Measurements from ENCODE around the gene MEF2C. TPM values are rescaled to one million over a fixed set of nuclear protein-coding genes. Genes with fewer than 3 reads are reported as not detected.

Gene MEF2C
- total and polyA plus RNA-seq, 8 donors: 3.0 to 48.1 (median 14.6) TPM

DNA sequence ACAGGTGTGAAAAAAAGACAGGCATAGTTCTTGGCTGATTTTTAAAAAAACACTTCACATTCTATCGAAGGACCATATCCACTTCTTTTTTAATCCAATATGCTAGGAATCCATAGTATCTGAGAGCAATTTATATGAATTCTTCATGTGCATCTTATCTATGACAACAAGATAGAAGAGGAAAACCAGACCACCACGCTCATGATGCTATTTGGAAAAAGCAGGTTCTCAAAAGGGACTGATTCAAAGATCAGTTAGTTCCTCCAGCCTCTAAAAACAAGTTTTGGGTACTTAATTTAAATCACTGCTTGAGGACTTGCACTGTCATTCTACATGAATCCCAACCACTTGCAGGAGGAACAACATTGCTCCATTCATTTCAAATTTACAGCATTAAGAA is 6.3 kb downstream of the MEF2C start:
- intact Hi-C loops (cut with DNase I; ENCODE audit: low total_unique reads): no loop called here
- WGBS, 5 donors: 64 to 80% (median 75%) methylated on average over 2 of the region's 2 CpGs
- no peaks in the 10 kb centered on the region for H3K36me3 ChIP-seq

DNA sequence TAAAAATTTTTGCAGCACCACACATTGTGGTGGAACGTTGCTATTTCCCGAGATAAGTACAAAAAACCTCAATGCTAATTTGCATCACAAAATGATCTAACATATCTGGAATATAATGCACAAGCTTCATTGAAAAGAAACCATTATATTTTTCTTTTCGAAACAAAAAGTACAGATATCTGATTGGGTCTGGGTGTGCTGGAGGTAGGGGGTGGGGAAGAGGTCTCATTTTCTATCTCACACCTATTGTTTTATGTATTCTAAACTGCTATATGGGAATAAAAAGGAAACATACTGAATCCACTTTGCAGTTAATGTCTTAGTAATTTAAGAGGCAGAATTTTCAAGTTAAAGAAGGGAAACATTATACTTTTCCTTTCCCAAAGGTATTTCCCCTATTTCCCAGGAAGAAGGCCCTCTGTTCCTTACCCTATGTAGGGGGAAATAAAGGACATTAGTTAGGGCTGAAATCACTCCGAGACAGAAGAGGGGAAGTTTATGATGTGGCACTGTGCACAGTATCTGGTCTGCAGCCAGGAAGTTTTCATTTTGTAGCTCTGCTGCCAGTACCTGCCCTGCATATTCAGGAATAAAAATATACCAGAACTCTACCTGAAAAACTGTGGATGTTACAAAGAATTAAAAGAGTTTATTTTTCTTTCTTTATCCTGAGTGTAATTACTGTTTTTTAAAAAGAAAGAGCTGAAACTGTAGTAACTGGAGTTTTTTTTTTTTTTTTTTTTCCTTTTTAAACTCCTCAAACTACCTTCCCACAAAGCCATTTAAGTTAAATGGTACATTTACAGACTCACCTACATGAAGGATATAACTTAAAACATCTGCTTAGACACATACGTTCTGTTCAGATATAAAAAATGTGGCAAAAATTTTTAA is 7.4 kb downstream of the MEF2C start:
- intact Hi-C loops (cut with DNase I; ENCODE audit: low total_unique reads): no loop called here

More for the DNA sequence above, 6.3 kb downstream of the MEF2C start:
- no peaks in the 10 kb centered on the region for H3K9me3 ChIP-seq
- DNase-seq: no peak
- TF ChIP-seq POLR2A (IDR thresholded peaks at IDR 0.05) (no peak), EP300 (IDR thresholded peaks at IDR 0.05) (no peak), POLR2AphosphoS5 (IDR thresholded peaks at IDR 0.05) (no peak)
- peak overlapping the region in 1 of 5 donors; percentile 2 for H3K27ac ChIP-seq
- no peaks in the 10 kb centered on the region for H3K27me3 ChIP-seq
- H3K4me3 ChIP-seq: no peak overlapping the region
- H3K4me1 ChIP-seq: peaks cover 0 to 25% (median 12%) of the 10 kb centered on the region in 4 donors

DNA sequence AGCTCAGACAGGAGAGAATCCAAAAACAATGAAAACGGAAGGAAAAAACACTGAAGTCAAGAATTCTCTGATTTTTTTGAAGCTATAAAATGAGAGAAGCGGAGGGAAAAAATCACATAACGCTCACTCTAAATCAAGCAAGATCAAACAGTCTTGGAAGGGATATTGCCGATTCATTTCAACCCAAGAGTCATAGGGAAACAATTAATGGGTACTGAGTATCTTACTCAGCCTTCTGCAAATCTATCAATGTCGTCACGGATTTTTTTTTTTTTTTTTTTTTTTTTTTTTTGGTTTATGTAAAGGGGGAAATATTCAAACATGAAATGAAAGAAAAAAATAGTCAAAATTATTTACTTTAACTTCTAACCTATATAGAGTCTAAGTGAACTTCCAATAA is 9.5 kb downstream of the MEF2C start:
- intact Hi-C loops (cut with DNase I; ENCODE audit: low total_unique reads): no loop called here
- Histone ChIP-seq H3K4me1 (peaks cover 0 to 25% (median 7%) of the 10 kb centered on the region in 4 donors), H3K27ac (no peak overlapping the region), H3K4me3 (no peak overlapping the region), H3K27me3 (no peaks in the 10 kb centered on the region), H3K36me3 (no peaks in the 10 kb centered on the region), H3K9me3 (no peaks in the 10 kb centered on the region)
- no peak for DNase-seq
- TF ChIP-seq, protein P1, sequence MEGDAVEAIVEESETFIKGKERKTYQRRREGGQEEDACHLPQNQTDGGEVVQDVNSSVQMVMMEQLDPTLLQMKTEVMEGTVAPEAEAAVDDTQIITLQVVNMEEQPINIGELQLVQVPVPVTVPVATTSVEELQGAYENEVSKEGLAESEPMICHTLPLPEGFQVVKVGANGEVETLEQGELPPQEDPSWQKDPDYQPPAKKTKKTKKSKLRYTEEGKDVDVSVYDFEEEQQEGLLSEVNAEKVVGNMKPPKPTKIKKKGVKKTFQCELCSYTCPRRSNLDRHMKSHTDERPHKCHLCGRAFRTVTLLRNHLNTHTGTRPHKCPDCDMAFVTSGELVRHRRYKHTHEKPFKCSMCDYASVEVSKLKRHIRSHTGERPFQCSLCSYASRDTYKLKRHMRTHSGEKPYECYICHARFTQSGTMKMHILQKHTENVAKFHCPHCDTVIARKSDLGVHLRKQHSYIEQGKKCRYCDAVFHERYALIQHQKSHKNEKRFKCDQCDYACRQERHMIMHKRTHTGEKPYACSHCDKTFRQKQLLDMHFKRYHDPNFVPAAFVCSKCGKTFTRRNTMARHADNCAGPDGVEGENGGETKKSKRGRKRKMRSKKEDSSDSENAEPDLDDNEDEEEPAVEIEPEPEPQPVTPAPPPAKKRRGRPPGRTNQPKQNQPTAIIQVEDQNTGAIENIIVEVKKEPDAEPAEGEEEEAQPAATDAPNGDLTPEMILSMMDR (IDR thresholded peaks at IDR 0.05): no peak
- TF ChIP-seq POLR2A (IDR thresholded peaks at IDR 0.05) (no peak), EP300 (IDR thresholded peaks at IDR 0.05) (no peak), POLR2AphosphoS5 (IDR thresholded peaks at IDR 0.05) (no peak)
- 76 to 85% (median 82%) methylated on average over 6 of the region's 6 CpGs for WGBS, 5 donors

More for the DNA sequence above, 7.4 kb downstream of the MEF2C start:
- H3K36me3 ChIP-seq: no peaks in the 10 kb centered on the region
- H3K27me3 ChIP-seq: no peaks in the 10 kb centered on the region
- no peak for TF ChIP-seq EP300 (IDR thresholded peaks at IDR 0.05)
- TF ChIP-seq, protein P1 (IDR thresholded peaks at IDR 0.05): no peak
- TF ChIP-seq POLR2AphosphoS5 (IDR thresholded peaks at IDR 0.05): no peak
- TF ChIP-seq POLR2A (IDR thresholded peaks at IDR 0.05): no peak
- peaks cover 0 to 25% (median 12%) of the 10 kb centered on the region in 4 donors for H3K4me1 ChIP-seq
- H3K27ac ChIP-seq: peak overlapping the region in 2 of 5 donors; percentile 22 to 33
- H3K4me3 ChIP-seq: no peak overlapping the region
- WGBS, 5 donors: 47 to 55% (median 53%) methylated on average over 5 of the region's 5 CpGs
- DNase-seq: no peak
- H3K9me3 ChIP-seq: no peaks in the 10 kb centered on the region

DNA sequence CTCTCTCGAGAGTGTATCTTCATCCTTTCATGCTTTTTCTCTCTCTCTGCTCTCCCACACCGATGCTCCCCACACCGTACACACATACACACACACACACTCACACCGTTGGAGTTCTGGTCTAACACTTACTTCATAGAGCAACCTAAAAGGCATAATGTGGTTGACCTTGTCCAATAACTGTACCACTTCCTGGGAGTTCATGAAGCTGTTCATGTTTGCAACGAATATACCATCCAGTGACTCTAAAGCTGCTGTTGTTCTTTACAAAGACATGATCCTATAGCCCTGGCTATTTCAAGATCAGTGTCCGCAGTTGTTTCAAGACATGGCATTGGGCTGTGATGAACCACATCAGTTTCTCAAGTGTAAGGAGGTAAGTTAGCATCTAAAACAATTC is 10.0 kb downstream of the MEF2C start:
- TF ChIP-seq, protein P1 (IDR thresholded peaks at IDR 0.05): no peak
- TF ChIP-seq POLR2AphosphoS5 (IDR thresholded peaks at IDR 0.05): no peak
- no peak for TF ChIP-seq POLR2A (IDR thresholded peaks at IDR 0.05)
- TF ChIP-seq EP300 (IDR thresholded peaks at IDR 0.05): no peak
- no peaks in the 10 kb centered on the region for H3K27me3 ChIP-seq
- H3K9me3 ChIP-seq: no peaks in the 10 kb centered on the region
- WGBS, 5 donors: 72 to 84% (median 81%) methylated on average over 6 of the region's 6 CpGs
- H3K36me3 ChIP-seq: no peaks in the 10 kb centered on the region
- DNase-seq: no peak
- peaks cover 0 to 24% (median 7%) of the 10 kb centered on the region in 4 donors for H3K4me1 ChIP-seq
- intact Hi-C loops (cut with DNase I; ENCODE audit: low total_unique reads): no loop called here
- H3K4me3 ChIP-seq: no peak overlapping the region
- H3K27ac ChIP-seq: no peak overlapping the region

All from stomach (tissue), 9 donors.